ENCODE results near the gene SDK2. TPM values are rescaled to one million over a fixed set of nuclear protein-coding genes. Genes with fewer than 3 reads are reported as not detected.

Gene SDK2
- total and polyA plus RNA-seq, 9 donors = 0.40 to 5.4 (median 0.96) TPM

DNA sequence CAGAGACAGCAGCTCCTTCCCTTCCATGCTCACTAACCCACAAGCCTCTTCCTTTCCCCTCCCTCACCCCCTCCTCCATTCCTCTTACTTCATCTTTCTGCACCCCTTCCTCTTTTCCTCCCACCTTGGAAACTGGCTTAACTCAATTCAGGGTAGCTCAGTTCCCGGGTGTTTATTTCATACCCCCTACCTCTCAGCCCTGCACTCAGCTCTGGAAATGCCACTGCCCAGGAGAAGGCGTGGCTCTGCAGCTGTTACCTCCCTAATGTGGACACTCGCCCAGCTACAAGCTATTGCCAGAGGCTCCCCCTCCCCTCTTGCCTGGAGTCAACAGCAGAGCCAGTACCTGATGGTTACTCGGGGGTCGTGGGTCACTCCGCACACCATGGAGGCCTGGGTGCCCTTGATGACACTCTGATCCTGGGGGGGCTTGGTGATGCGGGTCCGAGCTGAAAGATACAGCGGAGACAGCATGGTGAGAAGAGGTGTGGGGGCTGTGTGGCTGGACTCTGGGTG lies 214.0 kb downstream of the SDK2 start:
- H3K27me3 ChIP-seq = no peaks in the 10 kb centered on the region
- 73 to 82% (median 78%) methylated on average over 9 of the region's 9 CpGs for WGBS, 3 donors
- no peaks in the 10 kb centered on the region for H3K36me3 ChIP-seq
- no peak overlapping the region for H3K4me3 ChIP-seq
- intact Hi-C loops (cut with DNase I) = loop anchor here in 2 of 4 donors (5.0 kb wide), 1 partner anchor 747 kb away; no protein-coding TSS in a partner anchor
- H3K4me1 ChIP-seq (ENCODE audit: insufficient read depth) = no peaks in the 10 kb centered on the region
- TF ChIP-seq, protein P1, sequence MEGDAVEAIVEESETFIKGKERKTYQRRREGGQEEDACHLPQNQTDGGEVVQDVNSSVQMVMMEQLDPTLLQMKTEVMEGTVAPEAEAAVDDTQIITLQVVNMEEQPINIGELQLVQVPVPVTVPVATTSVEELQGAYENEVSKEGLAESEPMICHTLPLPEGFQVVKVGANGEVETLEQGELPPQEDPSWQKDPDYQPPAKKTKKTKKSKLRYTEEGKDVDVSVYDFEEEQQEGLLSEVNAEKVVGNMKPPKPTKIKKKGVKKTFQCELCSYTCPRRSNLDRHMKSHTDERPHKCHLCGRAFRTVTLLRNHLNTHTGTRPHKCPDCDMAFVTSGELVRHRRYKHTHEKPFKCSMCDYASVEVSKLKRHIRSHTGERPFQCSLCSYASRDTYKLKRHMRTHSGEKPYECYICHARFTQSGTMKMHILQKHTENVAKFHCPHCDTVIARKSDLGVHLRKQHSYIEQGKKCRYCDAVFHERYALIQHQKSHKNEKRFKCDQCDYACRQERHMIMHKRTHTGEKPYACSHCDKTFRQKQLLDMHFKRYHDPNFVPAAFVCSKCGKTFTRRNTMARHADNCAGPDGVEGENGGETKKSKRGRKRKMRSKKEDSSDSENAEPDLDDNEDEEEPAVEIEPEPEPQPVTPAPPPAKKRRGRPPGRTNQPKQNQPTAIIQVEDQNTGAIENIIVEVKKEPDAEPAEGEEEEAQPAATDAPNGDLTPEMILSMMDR (IDR thresholded peaks at IDR 0.05) = no peak
- TF ChIP-seq POLR2A (IDR thresholded peaks at IDR 0.05) (no peak), EP300 (IDR thresholded peaks at IDR 0.05) (no peak)
- H3K27ac ChIP-seq = no peak overlapping the region
- H3K9me3 ChIP-seq = no peaks in the 10 kb centered on the region
- no peak for DNase-seq

DNA sequence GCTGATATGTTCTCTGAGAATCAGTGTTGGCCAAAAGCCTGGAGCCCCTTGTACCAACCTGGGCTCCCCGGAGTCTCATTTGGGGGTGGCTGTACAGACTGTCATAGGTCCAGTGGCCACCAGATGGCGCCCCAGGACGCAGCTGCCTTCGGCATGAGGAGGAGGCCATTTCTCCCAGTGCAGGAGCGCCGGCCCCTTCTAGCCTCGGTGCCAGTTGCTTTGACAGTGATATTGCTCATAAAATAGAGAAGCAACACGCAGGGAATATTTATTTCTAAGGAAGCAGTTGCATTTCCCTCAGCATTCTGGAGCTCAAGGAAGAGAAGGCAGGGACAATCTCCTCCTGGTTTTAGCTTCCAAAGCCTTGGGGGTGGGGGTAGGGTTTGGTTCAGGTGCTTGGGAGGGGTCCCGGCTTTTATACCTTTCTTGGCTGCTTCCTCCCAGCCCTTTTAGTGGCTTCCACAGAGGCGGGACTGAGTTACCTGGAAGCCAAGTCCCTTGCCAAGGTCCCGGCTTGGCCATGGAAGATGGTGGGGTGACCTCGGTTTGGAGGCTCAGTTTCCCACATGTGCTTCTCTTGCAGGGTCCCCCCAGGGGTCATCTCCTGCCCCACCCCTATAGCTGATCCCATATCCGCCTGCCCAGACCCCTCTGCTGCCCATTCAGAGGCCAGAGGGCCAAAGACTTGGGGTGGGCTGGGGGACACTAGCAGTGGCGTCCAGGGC lies 214.6 kb downstream of the SDK2 start:
- no peaks in the 10 kb centered on the region for H3K36me3 ChIP-seq
- intact Hi-C loops (cut with DNase I) = loop anchor here in 3 of 4 donors (5.0 kb wide), 1 partner anchor 748 kb away; no protein-coding TSS in a partner anchor
- no peak overlapping the region for H3K27ac ChIP-seq
- WGBS, 3 donors = 27 to 31% (median 30%) methylated on average over 14 of the region's 14 CpGs
- H3K4me3 ChIP-seq = no peak overlapping the region
- TF ChIP-seq, protein P1 (IDR thresholded peaks at IDR 0.05) = peak; percentile 73 to 85 (median 76)
- TF ChIP-seq EP300 (IDR thresholded peaks at IDR 0.05) = no peak
- DNase-seq = peak; percentile 68 to 90 (median 82)
- H3K4me1 ChIP-seq (ENCODE audit: insufficient read depth) = no peaks in the 10 kb centered on the region
- no peaks in the 10 kb centered on the region for H3K27me3 ChIP-seq
- H3K9me3 ChIP-seq = no peaks in the 10 kb centered on the region

DNA sequence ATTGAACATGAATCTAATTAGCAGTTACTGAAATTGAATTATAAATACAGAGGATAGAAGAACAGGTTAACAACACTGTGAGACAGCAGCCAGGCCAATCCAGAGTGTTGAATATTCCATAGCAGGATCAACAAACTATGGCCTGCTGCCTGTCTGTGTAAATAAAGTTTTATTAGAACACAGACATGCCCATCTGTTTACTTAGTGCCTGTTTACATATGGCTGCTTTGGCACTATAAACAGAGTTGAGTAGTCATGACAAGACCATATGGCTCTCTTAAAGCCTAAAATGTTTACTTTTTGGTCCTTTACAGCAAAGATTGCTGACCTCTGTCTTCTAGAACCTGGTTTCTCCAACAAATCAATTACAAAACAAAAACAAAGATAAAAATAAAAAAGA lies 217.0 kb downstream of the SDK2 start:
- no peaks in the 10 kb centered on the region for H3K4me1 ChIP-seq (ENCODE audit: insufficient read depth)
- no peaks in the 10 kb centered on the region for H3K36me3 ChIP-seq
- intact Hi-C loops (cut with DNase I) = loop anchor here in 1 of 4 donors (5.0 kb wide), 1 partner anchor 750 kb away; no protein-coding TSS in a partner anchor

DNA sequence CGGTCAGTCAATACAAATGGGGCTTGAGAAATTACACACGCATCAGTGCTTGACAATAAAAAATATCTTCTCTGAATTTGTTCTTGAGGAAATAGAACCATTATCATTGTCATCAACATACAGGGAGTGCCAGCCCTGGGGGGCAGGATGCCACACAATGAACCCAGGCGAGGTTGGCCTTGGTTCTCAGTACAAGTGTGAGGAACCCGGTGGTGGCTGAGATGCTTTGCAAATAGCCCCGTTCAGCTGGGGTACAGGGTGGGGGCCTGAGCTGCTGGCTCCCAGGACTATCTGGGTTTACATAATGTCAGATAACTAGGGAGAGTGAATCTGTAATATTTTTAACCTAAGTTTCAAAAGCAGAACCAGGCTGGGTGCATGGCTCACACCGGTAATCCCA lies 219.7 kb downstream of the SDK2 start:
- Histone ChIP-seq H3K36me3 (no peaks in the 10 kb centered on the region), H3K9me3 (no peaks in the 10 kb centered on the region), H3K27me3 (no peaks in the 10 kb centered on the region), H3K4me1 (ENCODE audit: insufficient read depth) (no peaks in the 10 kb centered on the region), H3K4me3 (no peak overlapping the region), H3K27ac (no peak overlapping the region)
- WGBS, 3 donors = 71 to 92% (median 87%) methylated on average over 6 of the region's 6 CpGs
- no peak for TF ChIP-seq POLR2A (IDR thresholded peaks at IDR 0.05)
- no peak for TF ChIP-seq EP300 (IDR thresholded peaks at IDR 0.05)
- TF ChIP-seq, protein P1 (IDR thresholded peaks at IDR 0.05) = no peak
- DNase-seq = no peak
- intact Hi-C loops (cut with DNase I) = no loop called here

More for the DNA sequence above, 217.0 kb downstream of the SDK2 start:
- TF ChIP-seq EP300 (IDR thresholded peaks at IDR 0.05) (no peak), POLR2A (IDR thresholded peaks at IDR 0.05) (no peak)
- TF ChIP-seq, protein P1 (IDR thresholded peaks at IDR 0.05) = no peak
- H3K27ac ChIP-seq = no peak overlapping the region
- H3K4me3 ChIP-seq = no peak overlapping the region
- no peaks in the 10 kb centered on the region for H3K27me3 ChIP-seq
- no peaks in the 10 kb centered on the region for H3K9me3 ChIP-seq
- DNase-seq = no peak

All from ovary (tissue), 9 donors.